Astrocyte (in vitro differentiated cells and primary cell): ENCODE measurements around the gene TPM3. TPM values are rescaled to one million over a fixed set of nuclear protein-coding genes. Genes with fewer than 3 reads are reported as not detected.

Experiments
- DNase-seq: peaks from one replicate; pipeline ENCODE4 v3.0.0-alpha.2; 2010; ENCODE audit warnings: low read depth
- FAIRE-seq: peaks from 2 replicates; lab custom pipeline; 2011; peaks lifted over from hg19 to GRCh38; lab: Jason Lieb, UNC
- H2AFZ ChIP-seq: 2 replicates; pipeline ENCODE4 v1.6.0; 2012; ENCODE audit warnings: low read depth, low read length, inconsistent platforms
- H3K27ac ChIP-seq: 2 replicates; pipeline ENCODE4 v1.5.1; 2011; ENCODE audit warnings: low read depth, low read length, inconsistent platforms
- H3K27me3 ChIP-seq: 2 replicates; pipeline ENCODE4 v1.6.0; 2011; ENCODE audit warnings: low read length, inconsistent platforms; ENCODE audit not compliant: insufficient read depth
- H3K36me3 ChIP-seq: 2 replicates; pipeline ENCODE4 v1.5.1; 2011; ENCODE audit warnings: low read length, inconsistent platforms; ENCODE audit not compliant: insufficient read depth
- H3K4me1 ChIP-seq: 2 replicates; pipeline ENCODE4 v1.5.1; 2011; ENCODE audit warnings: low read length, inconsistent platforms; ENCODE audit not compliant: insufficient read depth
- H3K4me2 ChIP-seq: 2 replicates; pipeline ENCODE4 v1.6.0; 2012; ENCODE audit warnings: low read length, inconsistent platforms
- H3K4me3 ChIP-seq: 2 replicates; pipeline ENCODE4 v1.5.1; 2011; ENCODE audit warnings: low read depth, mild to moderate bottlenecking, low read length, inconsistent platforms; ENCODE audit not compliant: insufficient read depth
- H3K79me2 ChIP-seq: 2 replicates; pipeline ENCODE4 v1.6.0; 2012; ENCODE audit warnings: mild to moderate bottlenecking, low read length, inconsistent platforms; ENCODE audit not compliant: insufficient read depth
- H3K9ac ChIP-seq: 2 replicates; pipeline ENCODE4 v1.6.0; 2012; ENCODE audit warnings: mild to moderate bottlenecking, low read length, inconsistent platforms
- H3K9me3 ChIP-seq: 2 replicates; pipeline ENCODE4 v1.5.1; 2012; ENCODE audit warnings: low read depth, mild to moderate bottlenecking, low read length, inconsistent platforms; ENCODE audit not compliant: insufficient read depth
- H4K20me1 ChIP-seq: 2 replicates; pipeline ENCODE4 v1.6.0; 2012; ENCODE audit warnings: low read length, inconsistent platforms; ENCODE audit not compliant: insufficient read depth
- H3K27ac Mint-ChIP-seq: one replicate; pipeline ENCODE4 v1.8.0; 2021; ENCODE audit warnings: mild to moderate bottlenecking, mixed read lengths; ENCODE audit not compliant: unreplicated experiment
- H3K27me3 Mint-ChIP-seq: one replicate; pipeline ENCODE4 v1.8.0; 2021; ENCODE audit warnings: low read depth, mixed read lengths; ENCODE audit not compliant: unreplicated experiment
- H3K36me3 Mint-ChIP-seq: one replicate; pipeline ENCODE4 v1.8.0; 2021; ENCODE audit warnings: low read depth, mixed read lengths; ENCODE audit not compliant: unreplicated experiment
- H3K4me1 Mint-ChIP-seq: one replicate; pipeline ENCODE4 v1.8.0; 2021; ENCODE audit warnings: low read depth, mixed read lengths; ENCODE audit not compliant: unreplicated experiment
- H3K4me3 Mint-ChIP-seq: one replicate; pipeline ENCODE4 v1.8.0; 2021; ENCODE audit warnings: mild to moderate bottlenecking, moderate library complexity, mixed read lengths; ENCODE audit not compliant: unreplicated experiment
- H3K9me3 Mint-ChIP-seq: one replicate; pipeline ENCODE4 v1.8.0; 2021; ENCODE audit warnings: mild to moderate bottlenecking, mixed read lengths; ENCODE audit not compliant: unreplicated experiment
- CTCF ChIP-seq: IDR thresholded peaks from 2 replicates; pipeline ENCODE4 v1.5.1; 2011; ENCODE audit warnings: low read depth, mild to moderate bottlenecking, inconsistent platforms, low read length, moderate library complexity; ENCODE audit not compliant: insufficient read depth
- EZH2 ChIP-seq: IDR thresholded peaks from 2 replicates; pipeline ENCODE4 v1.6.1; 2012; ENCODE audit warnings: mild to moderate bottlenecking, low read length, inconsistent platforms; ENCODE audit not compliant: insufficient read depth
- total RNA-seq: library from RNA; stranded (reverse); gene quantifications from 2 replicates; pipeline ENCODE4 v1.2.1, GENCODE V29; 2021

TPM3 gene
- total RNA-seq, 1 donor from 2014 or later: 687 TPM

GRCh38 chr1:154141240-154141639 lies 50.7 kb downstream of the TPM3 start:
- Mint-ChIP-seq H3K4me1 (peaks cover 5% of the 10 kb centered on the region), H3K36me3 (no peaks in the 10 kb centered on the region), H3K27me3 (no peaks in the 10 kb centered on the region), H3K4me3 (no peak overlapping the region), H3K27ac (no peak overlapping the region), H3K9me3 (no peaks in the 10 kb centered on the region)
- Histone ChIP-seq H4K20me1 (no peaks in the 10 kb centered on the region), H3K4me1 (no peaks in the 10 kb centered on the region), H3K4me3 (no peak overlapping the region), H3K4me2 (no peak overlapping the region), H3K27ac (no peak overlapping the region), H2AFZ (no peak overlapping the region), H3K9ac (no peak overlapping the region), H3K9me3 (no peaks in the 10 kb centered on the region), H3K79me2 (no peaks in the 10 kb centered on the region), H3K36me3 (no peaks in the 10 kb centered on the region), H3K27me3 (no peaks in the 10 kb centered on the region)
- FAIRE-seq (no peak), DNase-seq (peak; percentile 24)
- TF ChIP-seq CTCF (no peak), EZH2 (no peak)

- FAIRE-seq (no peak), DNase-seq (no peak)
- Histone ChIP-seq H3K9ac (no peak overlapping the region), H3K27me3 (no peaks in the 10 kb centered on the region), H3K4me1 (no peaks in the 10 kb centered on the region), H2AFZ (no peak overlapping the region), H3K4me3 (no peak overlapping the region), H4K20me1 (no peaks in the 10 kb centered on the region), H3K79me2 (no peaks in the 10 kb centered on the region), H3K9me3 (no peaks in the 10 kb centered on the region), H3K4me2 (no peak overlapping the region), H3K36me3 (no peaks in the 10 kb centered on the region), H3K27ac (no peak overlapping the region)
- Mint-ChIP-seq H3K27me3 (no peaks in the 10 kb centered on the region), H3K4me1 (peaks cover 5% of the 10 kb centered on the region), H3K27ac (no peak overlapping the region), H3K4me3 (no peak overlapping the region), H3K9me3 (no peaks in the 10 kb centered on the region), H3K36me3 (no peaks in the 10 kb centered on the region)
- TF ChIP-seq CTCF (no peak), EZH2 (no peak)
Measured at GRCh38 chr1:154137888-154138287, 54.0 kb downstream of the TPM3 start.

GRCh38 chr1:154133256-154133655 lies 58.6 kb downstream of the TPM3 start:
- H3K4me1 ChIP-seq: no peaks in the 10 kb centered on the region
- H3K27ac ChIP-seq: no peak overlapping the region
- H3K9ac ChIP-seq: no peak overlapping the region
- H3K79me2 ChIP-seq: no peaks in the 10 kb centered on the region
- Mint-ChIP-seq H3K4me1 (peaks cover 11% of the 10 kb centered on the region), H3K27ac (no peak overlapping the region), H3K36me3 (no peaks in the 10 kb centered on the region), H3K9me3 (no peaks in the 10 kb centered on the region), H3K4me3 (no peak overlapping the region), H3K27me3 (no peaks in the 10 kb centered on the region)
- TF ChIP-seq EZH2: no peak
- TF ChIP-seq CTCF: no peak
- FAIRE-seq (no peak), DNase-seq (no peak)
- no peaks in the 10 kb centered on the region for H4K20me1 ChIP-seq
- no peaks in the 10 kb centered on the region for H3K36me3 ChIP-seq
- no peak overlapping the region for H2AFZ ChIP-seq
- no peaks in the 10 kb centered on the region for H3K9me3 ChIP-seq
- no peak overlapping the region for H3K4me2 ChIP-seq
- no peaks in the 10 kb centered on the region for H3K27me3 ChIP-seq
- no peak overlapping the region for H3K4me3 ChIP-seq
